HG02588 (cell line): ENCODE data around the gene MLH3.
A peak's percentile ranks its signal among the peaks of the same experiment; 100 is the strongest.
"Not testable (repeated sequence)": the region's sequence is repeated elsewhere in the genome, so short reads cannot be mapped to it uniquely, and the experiment has no call there.

Experiments
- ATAC-seq: cut with Tn5 transposase; IDR thresholded peaks from one replicate; pipeline ENCODE4 v1.9.1; 2021; ENCODE audit warnings: mild to moderate bottlenecking, moderate library complexity; ENCODE audit not compliant: unreplicated experiment

Gene MLH3

DNA sequence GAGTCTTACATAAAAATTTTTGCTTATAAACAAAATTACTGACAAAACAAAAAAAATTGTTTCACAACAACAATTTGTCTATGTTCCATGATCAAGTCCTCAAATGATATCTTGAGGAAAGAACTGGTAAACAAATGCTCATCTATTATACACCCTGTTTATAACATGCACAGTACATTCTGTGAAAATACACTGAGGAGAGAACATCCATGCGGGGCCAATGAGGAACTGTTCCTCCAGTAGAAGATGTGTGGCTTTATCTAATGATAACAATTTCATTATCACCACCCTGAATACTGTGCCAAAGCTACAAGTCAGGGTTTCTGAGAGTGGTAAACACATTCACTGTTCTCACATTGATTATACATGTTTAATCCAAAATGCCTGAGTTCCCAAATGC is 10.8 kb downstream of the MLH3 start:
- ATAC-seq: no peak

DNA sequence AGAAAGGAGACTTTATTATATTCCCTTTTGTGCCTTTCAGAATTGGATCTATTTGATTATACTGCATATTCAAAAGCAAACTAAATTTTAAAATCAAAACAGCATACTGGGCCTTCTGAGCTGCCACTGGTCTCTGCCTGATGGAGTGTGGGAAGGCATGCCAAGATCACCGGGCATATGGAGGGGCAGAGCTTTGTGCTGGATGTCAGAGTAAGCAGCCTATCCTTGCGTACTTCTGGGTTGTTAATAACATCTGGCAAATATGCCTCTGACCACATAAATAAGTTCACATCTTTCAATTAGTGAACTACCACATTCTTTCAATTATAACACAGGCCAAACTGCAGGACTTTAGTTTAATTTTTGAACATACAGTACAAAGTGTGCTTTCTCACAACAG is 18.3 kb downstream of the MLH3 start:
- ATAC-seq: no peak

DNA sequence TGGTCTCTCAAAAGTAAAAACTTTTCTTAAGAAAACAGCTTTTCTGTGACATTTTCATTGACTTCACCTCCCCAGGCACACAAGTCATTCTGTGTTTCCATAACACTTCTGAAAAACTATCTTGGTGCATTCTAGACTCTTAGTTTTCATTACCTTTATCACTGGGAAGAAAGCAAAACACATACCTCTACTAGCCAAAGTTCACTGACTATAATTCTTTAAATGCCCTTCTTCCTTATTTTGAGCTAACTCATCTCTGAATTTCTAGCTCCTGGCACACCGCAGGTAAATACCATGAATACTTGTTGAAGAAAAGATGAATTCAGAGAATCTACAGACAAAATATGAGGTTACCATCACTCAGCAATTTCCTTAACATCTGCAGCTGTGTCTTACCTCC is 21.1 kb downstream of the MLH3 start:
- ATAC-seq: no peak

DNA sequence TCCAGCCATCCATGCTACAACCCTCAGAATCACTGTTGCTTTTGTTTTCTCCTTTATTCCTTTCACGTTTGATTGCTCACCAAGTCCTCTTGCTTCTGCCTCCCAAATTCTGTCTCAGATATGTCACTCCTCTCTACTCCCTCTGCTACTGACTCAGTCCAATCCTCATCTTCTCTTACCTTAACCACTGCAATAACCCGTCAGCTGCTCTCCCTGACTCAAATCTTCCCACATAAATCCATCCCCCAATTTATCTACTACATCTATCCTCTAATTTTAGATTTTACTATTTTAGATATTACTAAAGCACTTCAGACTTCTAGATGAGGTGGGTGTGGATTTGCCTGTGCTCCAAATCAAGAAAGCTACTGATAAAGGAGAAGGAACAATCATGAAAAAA is 25.4 kb downstream of the MLH3 start:
- no peak for ATAC-seq

DNA sequence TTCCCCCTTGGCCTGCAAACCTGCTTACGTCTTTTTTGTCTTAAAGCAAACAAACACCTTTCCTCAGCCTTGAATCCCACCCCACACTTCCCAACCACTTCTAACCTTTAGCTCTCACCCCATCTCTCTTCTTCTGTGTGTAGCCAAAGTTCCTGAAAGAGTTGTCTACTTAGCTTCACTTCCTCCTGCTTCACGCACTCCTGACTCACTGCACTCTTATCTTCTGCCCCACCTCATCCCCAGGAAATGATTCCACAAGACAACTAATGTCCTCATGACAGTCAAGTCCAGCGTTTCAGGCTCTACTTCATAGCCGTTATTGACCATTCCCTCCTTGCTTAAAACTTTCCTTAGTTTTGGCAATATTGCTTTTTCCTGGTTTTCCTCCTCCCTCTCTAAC is 26.2 kb downstream of the MLH3 start:
- ATAC-seq: no peak

DNA sequence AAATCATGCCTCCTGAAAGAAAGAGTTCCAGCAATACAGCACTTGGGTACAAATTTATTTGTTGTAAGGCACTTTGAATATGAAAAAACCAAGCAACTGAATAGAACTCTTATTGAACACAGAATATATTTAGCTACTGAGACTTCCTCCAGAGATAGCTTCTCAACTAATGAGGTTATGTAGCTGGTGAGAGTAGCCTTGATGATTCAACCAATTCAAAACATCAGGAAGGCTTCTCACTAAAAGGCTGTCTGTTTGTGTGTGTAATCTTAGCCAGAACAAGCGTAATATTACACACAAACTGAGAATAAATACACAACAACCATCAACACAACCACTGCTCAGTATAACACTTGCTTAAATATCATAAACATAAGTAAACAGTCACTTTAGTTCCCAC is 28.2 kb downstream of the MLH3 start:
- no peak for ATAC-seq

DNA sequence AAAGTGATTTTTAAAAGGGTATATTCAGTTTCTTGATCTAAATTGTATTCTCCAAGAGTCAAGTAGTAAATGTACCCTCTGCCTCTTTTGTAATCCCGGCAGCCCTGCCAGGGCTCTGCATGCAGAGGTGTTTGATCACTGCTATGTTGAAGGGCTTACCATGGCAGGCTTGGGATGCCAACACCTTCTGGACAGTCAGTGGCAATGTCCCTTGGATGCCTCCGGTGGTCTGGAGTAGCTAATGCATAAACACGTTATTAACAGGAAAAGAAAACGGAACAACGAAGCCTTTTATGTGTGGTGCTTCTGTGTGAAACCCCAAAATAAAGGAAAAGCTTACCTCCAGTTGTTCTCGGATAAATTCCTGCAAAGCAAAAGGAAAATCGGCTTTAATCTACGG is 28.6 kb downstream of the MLH3 start:
- ATAC-seq: no peak

DNA sequence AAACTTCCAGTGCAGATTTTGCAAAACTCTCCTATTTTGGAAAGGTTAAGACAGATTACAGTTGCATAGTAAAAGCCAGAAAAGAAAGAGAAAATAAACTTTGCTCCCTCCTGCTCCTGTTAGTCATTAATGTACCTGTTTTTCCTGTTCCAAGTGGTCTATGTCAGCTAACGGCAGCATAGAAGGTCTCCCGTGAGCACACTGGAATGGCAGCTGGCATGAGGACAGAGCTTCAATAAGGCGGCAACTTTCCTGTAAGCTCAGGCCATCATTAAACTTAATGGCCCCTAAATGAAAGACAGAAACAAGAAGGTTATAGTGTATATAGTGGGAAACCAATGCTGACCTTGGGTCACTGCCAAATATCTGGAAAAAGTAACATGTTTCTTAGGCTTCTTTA is 32.6 kb downstream of the MLH3 start:
- ATAC-seq: no peak

DNA sequence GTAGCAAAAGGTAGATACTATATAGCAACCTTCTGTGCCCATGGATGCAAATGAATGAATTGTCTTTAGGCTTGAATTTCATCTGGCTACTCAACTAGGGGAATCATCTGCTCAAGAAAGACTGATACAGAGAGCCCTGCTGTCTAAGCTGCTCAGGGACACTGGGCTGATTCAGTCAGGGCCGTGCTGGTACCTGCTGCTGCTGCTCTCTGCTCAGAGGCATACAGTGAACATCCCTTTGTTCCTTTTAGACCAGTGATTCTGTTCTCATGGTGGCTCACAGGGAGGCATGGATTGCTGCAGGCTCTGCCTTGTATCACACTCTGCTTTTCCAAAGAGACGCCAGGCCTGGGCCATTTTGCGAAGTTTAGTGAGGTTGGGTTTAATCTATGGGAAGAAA is 34.5 kb downstream of the MLH3 start:
- no peak for ATAC-seq

DNA sequence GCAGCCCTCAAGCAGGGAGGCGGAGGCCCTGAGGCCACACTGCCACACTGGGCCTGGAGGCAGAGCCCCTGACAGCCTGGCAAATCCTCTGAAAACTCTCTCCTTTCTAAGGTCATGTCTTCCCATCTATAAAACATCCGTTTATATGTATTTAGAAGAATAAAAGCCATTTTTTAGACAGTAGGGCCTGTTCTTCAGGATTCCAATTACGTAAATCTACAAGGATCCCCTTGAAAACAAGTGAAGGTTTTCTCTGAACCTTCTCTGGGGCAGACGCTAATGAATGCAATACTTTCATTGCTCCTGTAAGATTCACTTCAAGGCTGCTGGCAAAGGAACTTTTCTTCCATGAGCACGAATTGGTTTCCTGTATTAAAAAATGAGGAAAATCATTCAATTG is 35.8 kb downstream of the MLH3 start:
- no peak for ATAC-seq

DNA sequence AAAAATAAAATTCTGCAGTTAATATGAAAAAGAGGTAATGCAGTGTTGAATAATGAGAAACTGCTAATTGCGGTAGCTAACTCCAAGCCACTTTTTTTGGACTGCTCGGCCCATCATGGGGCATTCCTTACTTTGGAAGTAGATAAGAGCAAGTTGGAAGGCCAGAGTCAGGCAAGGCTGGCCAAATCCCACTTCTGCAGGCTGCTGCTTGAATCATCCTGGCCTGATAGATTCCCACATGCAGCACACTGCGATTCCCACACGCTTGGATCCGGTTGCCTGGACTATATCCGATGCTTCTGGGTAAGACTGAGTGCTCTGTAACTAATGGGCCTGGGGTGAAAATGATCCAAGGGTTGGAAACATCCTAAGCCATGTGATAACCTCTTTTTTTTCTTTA is 38.0 kb downstream of the MLH3 start:
- ATAC-seq: no peak

DNA sequence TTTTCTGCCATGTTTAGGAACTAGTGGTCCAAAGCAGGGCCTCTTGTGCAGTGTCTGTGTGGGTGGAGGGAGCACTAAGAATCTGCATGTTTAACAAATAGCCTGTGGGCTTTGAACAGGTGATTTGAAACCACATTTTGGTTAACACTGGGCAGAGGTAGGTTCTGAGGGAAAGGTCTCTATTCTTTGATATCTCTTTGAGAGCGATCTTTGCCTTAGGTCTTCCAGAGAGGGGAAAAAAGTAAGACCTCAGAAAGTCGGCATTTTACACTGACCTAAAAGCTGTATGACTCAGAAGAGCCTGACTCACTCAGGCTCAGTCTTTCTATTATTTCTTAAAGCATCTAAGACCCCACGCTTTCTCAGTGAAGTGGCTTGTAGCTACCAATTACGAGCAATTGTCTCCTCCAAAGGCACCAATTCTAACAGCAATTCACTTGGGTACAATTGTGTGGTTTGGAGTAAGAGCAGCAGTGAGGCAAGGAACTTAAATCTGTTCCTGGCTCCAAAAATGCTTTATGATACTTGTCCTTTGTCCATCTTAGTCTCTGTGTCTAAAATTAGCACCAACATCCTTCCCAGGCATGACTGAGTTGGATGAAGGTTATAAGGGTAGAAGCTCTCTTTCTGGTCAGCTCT is 39.8 kb downstream of the MLH3 start:
- ATAC-seq: no peak

DNA sequence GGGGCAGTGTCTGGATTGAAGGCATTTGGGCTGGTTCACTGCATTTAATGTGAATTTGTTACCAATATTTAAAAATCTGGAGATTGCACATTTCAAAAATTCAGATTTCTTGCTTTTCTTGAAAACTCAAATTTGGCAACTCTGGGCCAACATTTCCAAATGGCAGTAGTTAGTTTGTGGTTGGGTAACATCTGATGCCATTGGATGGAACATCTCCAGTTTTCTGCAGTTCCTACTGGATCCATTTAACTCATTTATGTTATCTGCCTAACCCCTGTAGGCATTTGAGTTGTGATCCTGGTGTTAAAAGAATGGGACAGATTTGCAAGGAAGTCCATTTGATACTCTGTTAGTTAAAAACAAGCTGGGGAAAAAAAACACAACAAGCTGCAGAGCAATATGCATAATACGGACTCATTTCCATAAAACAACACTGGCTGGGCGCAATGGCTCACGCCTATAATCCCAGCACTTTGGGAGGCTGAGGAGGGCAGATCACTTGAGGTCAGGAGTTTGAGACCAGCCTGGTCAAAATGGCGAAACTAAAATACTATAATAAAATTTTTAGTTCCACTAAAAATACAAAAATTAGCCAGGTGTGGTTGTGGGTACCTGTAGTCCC is 40.7 kb downstream of the MLH3 start:
- ATAC-seq: no peak

DNA sequence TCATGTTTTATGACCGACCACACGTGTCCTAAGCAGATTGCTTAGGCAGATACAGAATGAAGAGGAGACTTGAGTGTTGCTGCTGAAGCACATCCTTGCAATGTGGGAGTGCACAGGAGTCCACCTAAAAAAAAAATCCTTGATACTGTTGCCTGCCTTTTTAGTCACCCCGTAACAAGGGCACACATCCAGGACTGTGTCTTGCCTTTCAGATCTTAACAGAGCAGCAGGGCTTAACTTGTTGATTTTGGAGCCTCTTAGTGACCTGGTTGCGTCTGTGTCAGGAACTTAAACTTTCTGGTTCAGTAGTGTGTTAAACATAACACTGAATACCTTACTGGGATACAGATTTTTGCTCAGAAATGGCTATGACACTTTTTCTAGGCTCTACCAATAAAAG is 42.1 kb downstream of the MLH3 start:
- ATAC-seq: no peak

DNA sequence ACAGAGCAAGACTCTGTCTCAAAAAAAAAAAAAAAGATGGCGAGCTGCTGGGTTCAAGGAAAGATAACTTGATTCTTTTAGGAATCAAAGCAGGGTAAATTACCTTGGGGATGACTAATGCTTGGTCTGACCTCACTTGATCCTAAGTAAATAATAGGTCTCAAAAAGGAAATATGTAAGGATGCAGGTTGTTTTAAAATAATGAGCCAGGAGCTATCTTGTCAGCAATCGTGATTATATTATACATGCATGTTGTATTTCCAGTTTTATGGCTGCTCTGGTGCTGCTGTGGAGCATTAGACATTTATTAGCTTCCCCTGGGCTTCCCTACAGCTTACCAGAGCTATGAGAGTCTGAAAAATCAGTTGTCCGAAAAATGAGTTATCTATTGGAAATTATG is 45.9 kb downstream of the MLH3 start:
- ATAC-seq: no peak

DNA sequence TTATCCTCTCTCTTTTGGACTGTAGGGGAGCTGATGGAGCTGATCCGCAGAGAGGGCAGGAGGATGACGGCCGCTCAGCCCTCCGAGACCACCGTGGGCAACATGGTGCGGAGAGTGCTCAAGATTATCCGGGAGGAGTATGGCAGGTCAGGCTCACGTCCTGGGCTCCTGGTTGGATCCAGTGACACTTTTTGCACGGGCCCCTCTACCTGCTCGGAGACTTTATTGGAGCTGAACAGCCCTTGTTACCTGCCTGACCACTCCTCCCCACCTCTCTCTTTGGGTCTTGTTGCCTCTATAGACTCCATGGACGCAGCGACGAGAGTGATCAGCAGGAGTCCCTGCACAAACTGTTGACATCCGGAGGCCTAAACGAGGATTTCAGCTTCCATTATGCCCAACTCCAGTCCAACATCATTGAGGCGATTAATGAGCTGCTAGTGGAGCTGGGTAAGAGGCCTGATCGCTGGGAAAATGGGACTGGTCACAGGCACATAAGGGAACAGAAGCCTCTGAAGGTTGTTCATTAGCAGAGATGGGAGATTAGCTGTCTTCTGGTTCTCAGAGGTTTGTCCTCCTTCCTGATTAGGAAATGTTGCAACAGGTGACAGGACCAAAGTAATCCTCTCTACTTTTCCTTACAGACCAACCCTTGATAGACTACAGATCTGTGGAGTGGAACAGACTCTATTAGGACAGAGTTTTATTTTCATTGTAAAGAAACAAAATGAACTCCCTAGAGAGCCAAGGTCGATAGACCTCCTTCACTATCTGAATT is 47.8 kb downstream of the MLH3 start:
- no peak for ATAC-seq

DNA sequence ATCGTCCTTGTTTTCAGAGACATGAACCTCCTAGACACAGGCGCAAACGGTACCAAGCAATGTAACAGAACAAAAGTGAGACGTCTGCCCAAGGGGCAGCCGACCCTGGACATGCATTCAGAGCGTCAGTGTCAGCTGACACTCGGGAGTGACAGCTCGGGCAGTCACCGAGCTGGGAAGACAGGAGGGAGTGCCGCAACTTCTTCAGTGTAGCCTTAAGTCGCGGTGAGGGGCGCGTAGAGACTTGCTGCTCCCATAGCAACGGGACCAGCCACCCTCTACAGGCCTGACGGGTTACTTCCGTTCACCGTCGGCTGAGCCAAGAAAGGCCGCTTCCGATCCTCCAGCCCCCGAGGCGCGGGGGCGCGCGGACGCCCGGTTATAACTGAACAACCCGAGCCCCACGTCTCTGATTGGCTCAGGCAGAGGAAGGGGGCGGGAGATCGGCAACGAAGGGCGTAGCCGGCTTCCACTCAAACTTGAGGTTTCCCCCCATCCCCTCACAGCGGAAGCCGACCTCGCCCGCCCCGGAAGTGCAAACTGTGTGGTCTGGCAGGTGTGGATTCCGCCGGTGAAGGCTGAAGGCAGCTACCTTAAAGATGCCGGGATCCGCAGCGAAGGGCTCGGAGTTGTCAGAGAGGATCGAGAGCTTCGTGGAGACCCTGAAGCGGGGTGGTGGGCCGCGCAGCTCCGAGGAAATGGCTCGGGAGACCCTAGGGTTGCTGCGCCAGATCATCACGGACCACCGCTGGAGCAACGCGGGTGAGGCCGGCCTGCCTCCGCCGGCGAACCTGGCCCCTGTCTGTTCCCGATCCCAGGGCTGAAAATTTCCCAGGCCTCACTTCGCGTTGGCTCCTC is 48.6 kb downstream of the MLH3 start, which contains the start of gene EIF2B2:
Gene EIF2B2 (plus strand): TSS at position 530 of the 858 bp plus-strand sequence. CDS start 70 bp downstream, at position 600.
- ATAC-seq: peak; percentile 96

DNA sequence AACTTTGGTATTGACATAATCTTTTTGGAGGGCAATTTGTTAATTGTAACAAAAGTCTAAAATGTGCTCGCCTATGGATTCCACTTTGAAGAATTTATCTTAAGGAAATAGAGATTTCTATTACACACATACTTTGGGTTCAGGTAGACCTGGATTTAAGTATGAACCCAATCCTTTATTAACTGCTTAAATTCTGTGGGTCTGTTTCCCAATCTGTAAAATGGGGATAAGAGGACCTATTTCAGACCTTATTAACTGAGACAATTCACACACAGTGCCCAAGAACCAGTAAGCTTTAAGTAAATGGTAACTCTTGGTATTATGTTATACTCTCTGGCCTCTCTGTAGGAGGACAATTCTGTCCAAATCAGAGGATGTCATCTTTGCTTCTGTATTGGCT is 49.4 kb downstream of the MLH3 start:
- no peak for ATAC-seq

DNA sequence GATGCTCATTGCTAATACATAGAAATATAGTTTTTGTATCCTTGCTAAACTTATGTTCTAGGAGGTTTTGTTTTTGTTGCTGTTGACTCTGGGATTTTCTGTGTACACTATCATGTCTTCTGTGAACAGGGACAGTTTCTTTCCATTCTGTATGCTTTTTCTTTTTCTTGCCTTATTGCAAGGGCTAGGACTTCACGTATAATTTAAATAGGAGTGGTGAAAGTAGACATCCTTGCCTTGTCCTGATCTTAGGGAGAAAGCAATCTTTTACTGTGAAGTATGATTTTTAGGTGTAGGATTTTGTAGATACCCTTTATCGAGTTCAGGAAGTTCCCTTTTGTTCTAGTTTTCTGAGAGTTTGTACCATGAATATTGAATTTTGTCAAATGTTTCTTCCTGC is 50.0 kb downstream of the MLH3 start:
- ATAC-seq: no peak

DNA sequence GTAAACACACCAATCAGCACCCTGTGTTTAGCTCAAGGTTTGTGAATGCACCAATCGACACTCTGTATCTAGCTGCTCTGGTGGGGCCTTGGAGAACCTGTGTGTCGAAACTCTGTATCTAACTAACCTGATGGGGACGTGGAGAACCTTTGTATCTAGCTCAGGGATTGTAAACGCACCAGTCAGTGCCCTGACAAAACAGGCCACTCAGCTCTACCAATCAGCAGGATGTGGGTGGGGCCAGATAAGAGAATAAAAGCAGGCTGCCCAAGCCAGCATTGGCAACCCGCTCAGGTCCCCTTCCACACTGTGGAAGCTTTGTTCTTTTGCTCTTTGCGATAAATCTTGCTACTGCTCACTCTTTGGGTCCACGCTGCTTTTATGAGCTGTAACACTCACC is 55.5 kb downstream of the MLH3 start:
- ATAC-seq: not testable (repeated sequence)

DNA sequence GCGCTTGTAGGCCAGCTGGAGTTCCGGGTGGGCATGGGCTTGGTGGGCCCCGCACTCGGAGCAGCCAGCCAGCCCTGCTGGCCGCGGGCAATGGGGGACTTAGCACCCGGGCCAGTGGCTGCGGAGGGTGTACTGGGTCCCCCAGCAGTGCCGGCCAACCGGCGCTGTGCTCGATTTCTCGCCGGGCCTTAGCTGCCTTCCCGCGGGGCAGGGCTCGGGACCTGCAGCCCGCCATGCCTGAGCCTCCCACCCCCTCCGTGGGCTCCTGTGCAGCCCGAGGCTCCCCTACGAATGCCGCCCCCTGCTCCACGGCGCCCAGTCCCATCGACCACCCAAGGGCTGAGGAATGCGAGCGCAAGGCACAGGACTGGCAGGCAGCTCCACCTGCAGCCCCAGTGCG is 57.1 kb downstream of the MLH3 start:
- ATAC-seq: not testable (repeated sequence)
